ENCODE results near the gene NCKAP1.

DNA sequence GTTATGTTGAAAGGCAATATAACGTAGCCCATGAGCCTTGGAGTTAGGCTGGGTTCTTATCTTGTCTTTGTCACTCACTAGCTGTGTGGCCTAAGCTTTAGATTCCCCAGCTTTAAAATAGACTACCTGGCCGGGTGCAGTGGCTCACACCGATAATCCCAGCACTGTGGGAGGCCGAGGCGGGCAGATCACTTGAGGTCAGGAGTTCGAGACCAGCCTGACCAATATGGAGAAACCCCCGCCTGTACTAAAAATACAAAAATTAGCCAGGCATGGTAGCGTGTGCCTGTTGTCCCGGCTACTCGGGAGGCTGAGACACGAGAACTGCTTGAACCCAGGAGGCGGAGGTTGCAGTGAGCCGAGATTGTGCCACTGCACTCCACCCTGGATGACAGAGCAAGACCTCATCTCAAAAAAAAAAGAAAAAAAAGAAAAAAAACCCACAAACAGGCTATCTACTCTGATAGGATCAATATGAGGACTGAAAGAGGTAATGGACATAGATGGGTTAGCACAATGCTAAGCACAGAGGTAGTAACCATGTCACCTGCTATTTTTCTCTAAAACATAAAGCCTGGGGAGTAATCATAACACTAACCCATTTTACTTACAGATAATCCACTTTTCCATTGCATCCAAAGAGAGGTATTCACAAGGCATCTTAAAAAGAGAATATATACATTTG is 43.9 kb downstream of the NCKAP1 start:
- no peak for TF ChIP-seq POLR2A (IDR thresholded peaks at IDR 0.05; ENCODE audit: low read depth, low read length)
- TF ChIP-seq, protein P1, sequence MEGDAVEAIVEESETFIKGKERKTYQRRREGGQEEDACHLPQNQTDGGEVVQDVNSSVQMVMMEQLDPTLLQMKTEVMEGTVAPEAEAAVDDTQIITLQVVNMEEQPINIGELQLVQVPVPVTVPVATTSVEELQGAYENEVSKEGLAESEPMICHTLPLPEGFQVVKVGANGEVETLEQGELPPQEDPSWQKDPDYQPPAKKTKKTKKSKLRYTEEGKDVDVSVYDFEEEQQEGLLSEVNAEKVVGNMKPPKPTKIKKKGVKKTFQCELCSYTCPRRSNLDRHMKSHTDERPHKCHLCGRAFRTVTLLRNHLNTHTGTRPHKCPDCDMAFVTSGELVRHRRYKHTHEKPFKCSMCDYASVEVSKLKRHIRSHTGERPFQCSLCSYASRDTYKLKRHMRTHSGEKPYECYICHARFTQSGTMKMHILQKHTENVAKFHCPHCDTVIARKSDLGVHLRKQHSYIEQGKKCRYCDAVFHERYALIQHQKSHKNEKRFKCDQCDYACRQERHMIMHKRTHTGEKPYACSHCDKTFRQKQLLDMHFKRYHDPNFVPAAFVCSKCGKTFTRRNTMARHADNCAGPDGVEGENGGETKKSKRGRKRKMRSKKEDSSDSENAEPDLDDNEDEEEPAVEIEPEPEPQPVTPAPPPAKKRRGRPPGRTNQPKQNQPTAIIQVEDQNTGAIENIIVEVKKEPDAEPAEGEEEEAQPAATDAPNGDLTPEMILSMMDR (IDR thresholded peaks at IDR 0.05; ENCODE audit: extremely low read depth in 1 of 2, insufficient read depth in 1 of 2, low read depth in 1 of 2, low read length in 2 of 2) = no peak
- TF ChIP-seq JUN (IDR thresholded peaks at IDR 0.05; ENCODE audit: borderline replicate concordance, insufficient read depth, insufficient read length, low read depth) = no peak
- no peak for TF ChIP-seq POLR2AphosphoS5 (IDR thresholded peaks at IDR 0.05; ENCODE audit: insufficient read depth, low read depth, low read length)
- TF ChIP-seq EZH2 (IDR thresholded peaks at IDR 0.05; ENCODE audit: borderline replicate concordance, low read depth, low read length, severe bottlenecking) = no peak

Data from endothelial cell of umbilical vein (primary cell).